ENCODE data around the gene ADAMTS2.

GRCh38 chr5:179135441-179136215, 209.6 kb downstream of the ADAMTS2 start:
- TF ChIP-seq CTCF (IDR thresholded peaks at IDR 0.05 in 8 of 11, conservative IDR thresholded peaks at IDR 0.05 in 3 of 11) (no peak), POLR2A (IDR thresholded peaks at IDR 0.05) (no peak), POLR2AphosphoS5 (IDR thresholded peaks at IDR 0.05) (peak in 1 of 3 donors; percentile 17)
